HFF-Myc (cell line): ENCODE data around the gene SIRT5.

ENCODE experiments used
- DNase-seq: peaks from one replicate; pipeline ENCODE4 v3.0.0-alpha.2; 2011; ENCODE audit warnings: low read depth; ENCODE audit errors: extremely low read depth
- H3K4me3 ChIP-seq: replicated peaks from 2 replicates; pipeline ENCODE4 v1.5.1; 2011; ENCODE audit warnings: low read depth, mild to moderate bottlenecking, control low read depth, low read length
- CTCF ChIP-seq: IDR thresholded peaks from 2 replicates; pipeline ENCODE4 v1.5.1; 2012; ENCODE audit warnings: mild to moderate bottlenecking, low read depth, low read length, control low read depth; ENCODE audit errors: missing control alignments

The SIRT5 gene

GRCh38 chr6:13579911-13580310 lies 5.5 kb downstream of the SIRT5 start:
- H3K4me3 ChIP-seq: no peak overlapping the region
- DNase-seq: no peak
- no peak for TF ChIP-seq CTCF

- H3K4me3 ChIP-seq: no peak overlapping the region
- TF ChIP-seq CTCF: no peak
- DNase-seq: no peak
Measured at GRCh38 chr6:13581700-13582229, 7.4 kb downstream of the SIRT5 start.

- no peak for DNase-seq
- H3K4me3 ChIP-seq: no peak overlapping the region
- no peak for TF ChIP-seq CTCF
Measured at GRCh38 chr6:13586603-13587542, 12.5 kb downstream of the SIRT5 start.

- TF ChIP-seq CTCF: no peak
- H3K4me3 ChIP-seq: no peak overlapping the region
- no peak for DNase-seq
Measured at GRCh38 chr6:13589801-13590200, 15.4 kb downstream of the SIRT5 start.

GRCh38 chr6:13590574-13591153 lies 16.3 kb downstream of the SIRT5 start:
- no peak for DNase-seq
- H3K4me3 ChIP-seq: no peak overlapping the region
- TF ChIP-seq CTCF: no peak

GRCh38 chr6:13591205-13591921 lies 17.0 kb downstream of the SIRT5 start:
- H3K4me3 ChIP-seq: no peak overlapping the region
- TF ChIP-seq CTCF: no peak
- DNase-seq: no peak
